ENCODE measurements around the gene ATXN1.

The ATXN1 gene

GRCh38 chr6:16491666-16492313, 269.5 kb downstream of the ATXN1 start:
- peaks cover 8% of the 10 kb centered on the region; the same call in 1 of the 2 replicates for H3K4me1 ChIP-seq (ENCODE audit: control insufficient read depth, insufficient read depth, low read length)
- no peaks in the 10 kb centered on the region for H3K36me3 ChIP-seq (ENCODE audit: control insufficient read depth in 2 of 2, insufficient read depth in 1 of 2, low read length in 2 of 2)
- H3K27ac ChIP-seq (ENCODE audit: extremely low read depth, low read depth, low read length) = no peak overlapping the region
- no peak overlapping the region for H3K4me3 ChIP-seq (ENCODE audit: low read depth, low read length)
- CTCF ChIA-PET = interaction anchor here (1.1 kb wide), 1 partner anchor 11 kb away, joined by 3 read pairs; no protein-coding TSS in a partner anchor
- no peak for TF ChIP-seq ZNF544 (tag by site-specific recombination; IDR thresholded peaks at IDR 0.05)
- no peak for TF ChIP-seq ZNF423 (tag by site-specific recombination; IDR thresholded peaks at IDR 0.05)
- H3K9me3 ChIP-seq (ENCODE audit: control insufficient read depth, insufficient read depth, low read depth, low read length) = no peaks in the 10 kb centered on the region
- POLR2A ChIA-PET = no interaction called here

- ChIA-PET POLR2A (interaction anchor here (0.7 kb wide), 1 partner anchor 9 kb away, joined by 5 read pairs; no protein-coding TSS in a partner anchor), CTCF (interaction anchor here (0.6 kb wide), 1 partner anchor 1860 kb away, joined by 3 read pairs; no protein-coding TSS in a partner anchor)
- TF ChIP-seq ZNF23 (tag by site-specific recombination; IDR thresholded peaks at IDR 0.05; ENCODE audit: borderline replicate concordance) (no peak), ZNF239 (tag by site-specific recombination; IDR thresholded peaks at IDR 0.05) (no peak), ZNF202 (tag by site-specific recombination; IDR thresholded peaks at IDR 0.05; ENCODE audit: borderline replicate concordance) (no peak), ZNF830 (tag by site-specific recombination; IDR thresholded peaks at IDR 0.05; ENCODE audit: low read depth) (no peak), ZNF785 (tag by site-specific recombination; IDR thresholded peaks at IDR 0.05) (no peak), ZNF558 (tag by site-specific recombination; IDR thresholded peaks at IDR 0.05) (no peak), GLIS1 (tag by site-specific recombination; IDR thresholded peaks at IDR 0.05) (no peak), ZBTB7A (tag by site-specific recombination; IDR thresholded peaks at IDR 0.05; ENCODE audit: low read depth) (no peak), ZNF341 (tag by site-specific recombination; IDR thresholded peaks at IDR 0.05; ENCODE audit: low read depth) (no peak)
- H3K36me3 ChIP-seq (ENCODE audit: control insufficient read depth in 2 of 2, insufficient read depth in 1 of 2, low read length in 2 of 2) = no peaks in the 10 kb centered on the region
- H3K27ac ChIP-seq (ENCODE audit: extremely low read depth, low read depth, low read length) = no peak overlapping the region
- H3K9me3 ChIP-seq (ENCODE audit: control insufficient read depth, insufficient read depth, low read depth, low read length) = no peaks in the 10 kb centered on the region
- peaks cover 8% of the 10 kb centered on the region; the same call in 1 of the 2 replicates for H3K4me1 ChIP-seq (ENCODE audit: control insufficient read depth, insufficient read depth, low read length)
- no peak overlapping the region for H3K4me3 ChIP-seq (ENCODE audit: low read depth, low read length)
Measured at GRCh38 chr6:16490616-16491015, 270.6 kb downstream of the ATXN1 start.

- CTCF ChIA-PET = no interaction called here
- peaks cover 0 to 5% of the 10 kb centered on the region in 2 experiments; a peak in 1 of 3 replicates for H3K36me3 ChIP-seq (ENCODE audit: control insufficient read depth in 2 of 2, insufficient read depth in 1 of 2, low read length in 2 of 2)
- POLR2A ChIA-PET = no interaction called here
- H3K9me3 ChIP-seq (ENCODE audit: control insufficient read depth, insufficient read depth, low read depth, low read length) = no peaks in the 10 kb centered on the region
- no peak for TF ChIP-seq ZNF837 (tag by site-specific recombination; IDR thresholded peaks at IDR 0.05)
- TF ChIP-seq ZNF791 (tag by site-specific recombination; IDR thresholded peaks at IDR 0.05) = no peak
- TF ChIP-seq PRDM1 (tag by site-specific recombination; IDR thresholded peaks at IDR 0.05) = no peak
- no peak for TF ChIP-seq GLI4 (tag by site-specific recombination; IDR thresholded peaks at IDR 0.05)
- no peak for TF ChIP-seq ZSCAN16 (tag by site-specific recombination; IDR thresholded peaks at IDR 0.05)
- TF ChIP-seq ZNF18 (tag by site-specific recombination; IDR thresholded peaks at IDR 0.05) = no peak
- no peak for TF ChIP-seq ZNF555 (tag by site-specific recombination; conservative IDR thresholded peaks at IDR 0.05)
- no peak overlapping the region for H3K27ac ChIP-seq (ENCODE audit: extremely low read depth, low read depth, low read length)
- H3K4me1 ChIP-seq (ENCODE audit: control insufficient read depth, insufficient read depth, low read length) = peaks cover 2% of the 10 kb centered on the region; the same call in 1 of the 2 replicates
- no peak overlapping the region for H3K4me3 ChIP-seq (ENCODE audit: low read depth, low read length)
Measured at GRCh38 chr6:16488813-16489212, 272.4 kb downstream of the ATXN1 start.
